AML-193 (cell line): Measurements from ENCODE around the gene MYO3B.

Experiments used
- DNase-seq, 2 experiments: peaks; one replicate each; lab custom pipeline; 2025; lab: John Stamatoyannopoulos, UW

MYO3B gene

GRCh38 chr2:170177950-170178781 lies at the start of gene MYO3B:
Gene MYO3B (plus strand): TSS chr2:170178147. CDS start chr2:170178288, 141 bp downstream.
- no peak for DNase-seq

GRCh38 chr2:170139276-170139967 lies 38.5 kb upstream of the MYO3B start:
- DNase-seq, result no peak

GRCh38 chr2:170140561-170140960 lies 37.4 kb upstream of the MYO3B start:
- no peak for DNase-seq

GRCh38 chr2:170141865-170142264 lies 36.1 kb upstream of the MYO3B start:
- no peak for DNase-seq

- no peak for DNase-seq
These were observed 35.4 kb upstream of the MYO3B start for GRCh38 chr2:170142502-170142901.

GRCh38 chr2:170143045-170143717 lies 34.8 kb upstream of the MYO3B start:
- DNase-seq, result no peak

- no peak for DNase-seq
These were observed 33.2 kb upstream of the MYO3B start for GRCh38 chr2:170144761-170145160.

GRCh38 chr2:170145191-170145590 lies 32.8 kb upstream of the MYO3B start:
- no peak for DNase-seq

GRCh38 chr2:170145675-170146432 lies 32.1 kb upstream of the MYO3B start:
- no peak for DNase-seq

GRCh38 chr2:170146784-170147183 lies 31.2 kb upstream of the MYO3B start:
- DNase-seq, result no peak

- DNase-seq, result no peak
These were observed 30.4 kb upstream of the MYO3B start for GRCh38 chr2:170147576-170147975.

- DNase-seq, result no peak
These were observed 29.8 kb upstream of the MYO3B start for GRCh38 chr2:170148161-170148560.

GRCh38 chr2:170152421-170152820 lies 25.5 kb upstream of the MYO3B start:
- DNase-seq, result no peak

GRCh38 chr2:170155022-170155722 lies 22.8 kb upstream of the MYO3B start:
- no peak for DNase-seq

GRCh38 chr2:170155723-170156253 lies 22.2 kb upstream of the MYO3B start:
- no peak for DNase-seq

- DNase-seq, result no peak
These were observed 21.4 kb upstream of the MYO3B start for GRCh38 chr2:170156592-170156991.

GRCh38 chr2:170157025-170157684 lies 20.8 kb upstream of the MYO3B start:
- DNase-seq, result no peak

GRCh38 chr2:170159060-170159459 lies 18.9 kb upstream of the MYO3B start:
- DNase-seq, result no peak

GRCh38 chr2:170161516-170162270 lies 16.3 kb upstream of the MYO3B start:
- DNase-seq, result no peak

- DNase-seq, result no peak
These were observed 15.7 kb upstream of the MYO3B start for GRCh38 chr2:170162271-170162632.
